Fibroblast of skin of left quadriceps (primary cell): Measurements from ENCODE around the gene SEMA3B.
"Not testable (repeated sequence)": the region's sequence is repeated elsewhere in the genome, so short reads cannot be mapped to it uniquely, and the experiment has no call there.

Source experiments
- DNase-seq, 2 experiments: peaks; one replicate each; pipeline ENCODE4 v3.0.0-alpha.2; 2013; ENCODE audit warnings: low read depth in 2 of 2

The SEMA3B gene

DNA sequence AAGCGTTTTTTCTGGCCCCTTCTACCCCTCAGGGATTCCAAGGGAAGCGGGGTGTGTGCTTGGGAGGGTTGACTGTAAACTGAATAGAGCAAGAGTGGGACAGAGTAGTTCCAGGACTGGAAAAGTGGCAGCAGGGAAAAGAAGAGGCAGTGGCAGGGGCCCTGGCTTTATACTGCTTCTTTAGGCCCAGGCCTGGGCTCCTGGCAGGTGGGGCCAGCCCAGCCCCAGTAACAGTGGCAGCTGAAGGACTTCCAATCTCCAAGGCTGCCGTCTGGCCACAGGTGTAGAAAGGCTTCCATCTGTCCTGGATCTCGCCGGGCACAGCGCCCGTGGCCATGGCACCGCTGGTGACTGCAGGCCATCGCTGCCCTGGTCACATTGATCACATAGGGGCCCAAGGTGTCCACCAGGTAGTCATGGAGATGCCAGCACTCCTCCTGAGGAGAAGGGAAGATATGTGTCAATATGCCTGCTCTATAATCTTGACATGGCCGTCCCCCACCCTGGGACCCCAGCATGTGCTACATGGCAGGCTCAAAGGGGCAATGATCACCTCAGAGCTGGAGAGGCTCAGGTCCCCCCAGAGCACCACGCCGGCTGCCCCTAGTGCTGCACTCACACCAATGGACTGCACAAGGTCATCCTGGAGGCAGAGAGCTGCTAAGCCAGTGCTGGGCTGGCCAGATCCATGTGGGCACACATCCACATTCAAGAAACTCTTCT is 24.3 kb downstream of the SEMA3B start:
- no peak for DNase-seq

DNA sequence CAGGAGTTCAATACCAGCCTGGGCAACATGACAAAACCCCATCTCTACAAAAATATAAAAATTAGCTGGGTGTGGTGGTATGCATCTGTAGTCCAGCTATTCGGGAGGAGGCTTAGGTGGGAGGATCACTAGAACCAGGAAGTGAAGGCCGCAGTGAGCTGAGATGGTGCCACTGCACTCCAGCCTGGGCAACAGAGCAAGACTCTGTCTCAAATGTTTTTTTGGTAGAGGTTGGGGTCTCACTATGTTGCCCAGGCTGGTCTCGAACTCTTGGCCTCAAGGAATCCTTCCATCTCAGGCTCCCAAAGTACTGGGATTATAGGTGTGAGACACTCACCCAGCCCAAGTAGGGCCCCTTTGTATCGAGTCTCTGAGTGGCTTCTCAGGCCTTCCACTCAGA is 25.1 kb downstream of the SEMA3B start:
- no peak for DNase-seq

DNA sequence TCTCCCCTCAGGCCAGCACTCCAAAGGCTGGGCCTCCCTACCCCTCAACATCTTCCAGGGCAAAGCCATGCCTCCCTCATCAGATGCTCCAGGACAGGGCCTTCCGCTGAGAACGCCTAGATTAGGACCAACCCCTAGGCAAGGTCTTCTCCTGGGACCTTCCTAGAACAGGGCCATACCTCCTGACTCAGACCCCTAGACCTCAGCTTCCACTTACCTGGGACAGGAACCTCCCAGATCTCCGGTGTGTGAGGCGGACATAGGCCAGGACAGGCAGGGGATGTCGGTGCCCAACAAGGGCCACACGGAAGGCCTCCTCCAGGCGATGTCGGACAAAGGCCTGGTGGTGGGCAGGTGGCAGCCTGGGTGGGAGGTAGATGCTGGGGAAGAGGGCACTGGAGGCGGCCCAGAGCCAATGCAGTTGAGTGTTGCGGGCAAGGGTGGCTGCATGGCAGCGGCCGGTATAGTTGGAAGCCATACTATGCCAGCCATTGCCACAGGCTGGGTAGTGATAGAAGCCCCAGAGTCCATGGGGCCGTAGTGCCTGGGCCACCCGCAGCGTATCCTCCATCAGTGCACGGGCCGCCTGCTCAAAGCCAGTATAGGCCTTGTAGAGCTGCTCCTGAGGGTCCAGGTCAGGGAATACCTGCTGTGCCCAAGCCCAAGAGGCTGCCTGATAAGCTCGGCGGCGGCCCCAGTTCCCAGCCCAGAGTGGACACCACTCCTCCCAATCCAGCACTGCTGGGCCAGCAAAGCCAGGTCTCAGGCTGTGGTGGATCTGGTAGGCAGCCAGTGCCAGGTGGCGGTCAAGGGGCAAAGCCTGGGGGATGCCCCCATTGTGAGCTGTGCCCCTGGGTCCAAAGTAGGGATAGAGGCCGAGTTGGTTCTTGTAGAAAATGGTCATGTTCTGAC is 25.8 kb downstream of the SEMA3B start:
- no peak for DNase-seq

DNA sequence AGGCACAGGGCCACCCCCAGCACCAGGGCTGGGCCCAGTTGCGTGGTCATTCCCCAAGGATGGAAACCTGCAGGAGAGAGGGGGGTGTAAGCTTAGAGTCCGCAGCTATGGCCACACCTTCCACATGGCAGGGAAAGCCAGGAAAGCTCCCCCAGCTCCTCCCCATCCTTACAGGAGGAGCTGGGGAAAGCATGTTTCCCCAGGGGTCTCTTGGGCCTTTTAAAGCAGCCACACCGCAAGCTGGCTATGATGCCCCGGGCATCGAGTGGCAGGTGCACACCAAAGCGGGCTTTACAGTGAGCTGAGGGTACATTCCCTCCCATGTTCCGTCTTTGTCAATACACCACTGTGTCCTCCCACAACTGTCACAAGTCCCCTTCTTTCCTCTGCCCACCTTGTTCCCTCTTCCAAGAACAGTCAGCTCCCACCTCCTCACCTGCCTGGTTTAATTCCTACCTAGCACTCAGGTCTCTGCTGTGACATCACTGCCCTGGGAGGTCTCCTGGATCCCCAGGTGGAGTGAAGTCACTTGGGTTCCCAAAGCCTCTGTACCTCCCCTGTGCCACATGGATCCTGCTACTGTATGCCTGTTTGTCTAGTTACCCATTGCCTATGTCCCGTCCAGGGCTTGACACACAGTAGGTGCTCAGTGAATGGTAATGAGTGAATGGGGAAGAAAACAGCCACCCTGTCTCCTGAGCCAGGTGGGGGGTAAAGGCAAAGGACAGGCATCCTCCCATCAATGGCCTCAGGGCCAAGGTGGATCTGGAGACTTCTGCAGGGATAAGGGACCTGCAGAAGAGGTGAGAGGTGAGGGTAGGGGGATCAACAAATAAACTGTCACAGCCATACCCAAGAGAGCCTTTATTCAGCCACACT is 26.8 kb downstream of the SEMA3B start:
- no peak for DNase-seq

DNA sequence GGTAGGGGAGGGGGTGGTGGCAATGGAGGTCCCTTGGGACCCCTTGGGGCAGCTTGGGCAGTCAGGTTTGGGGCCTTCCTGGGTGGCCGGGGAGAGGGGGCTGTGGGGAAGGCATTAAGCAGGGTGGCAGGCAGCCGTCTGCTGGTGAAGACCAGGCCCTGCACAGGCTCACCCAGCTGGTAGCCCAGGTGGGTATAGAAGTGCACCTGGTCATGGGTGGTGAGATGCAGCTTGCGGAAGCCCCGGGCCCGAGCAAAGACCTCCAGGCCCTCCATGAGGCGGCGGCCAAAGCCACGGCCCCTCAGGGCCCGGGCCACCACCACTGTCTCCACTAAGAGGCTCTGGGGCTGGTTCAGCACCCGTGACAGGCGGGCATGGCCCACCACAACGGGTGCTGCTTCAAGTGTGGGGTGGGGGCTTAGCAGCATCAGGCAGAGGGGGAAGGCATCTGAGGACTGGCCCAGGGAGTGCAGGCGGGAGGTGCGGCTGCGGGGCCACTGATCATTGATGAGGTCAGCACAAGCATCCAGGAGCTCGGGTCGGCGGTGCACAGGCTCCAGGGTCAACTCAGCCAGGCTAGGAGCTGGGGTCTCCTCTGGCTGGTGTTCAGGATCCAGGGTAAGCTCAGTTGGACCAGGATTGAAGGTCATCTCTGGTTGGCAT is 27.9 kb downstream of the SEMA3B start:
- no peak for DNase-seq

DNA sequence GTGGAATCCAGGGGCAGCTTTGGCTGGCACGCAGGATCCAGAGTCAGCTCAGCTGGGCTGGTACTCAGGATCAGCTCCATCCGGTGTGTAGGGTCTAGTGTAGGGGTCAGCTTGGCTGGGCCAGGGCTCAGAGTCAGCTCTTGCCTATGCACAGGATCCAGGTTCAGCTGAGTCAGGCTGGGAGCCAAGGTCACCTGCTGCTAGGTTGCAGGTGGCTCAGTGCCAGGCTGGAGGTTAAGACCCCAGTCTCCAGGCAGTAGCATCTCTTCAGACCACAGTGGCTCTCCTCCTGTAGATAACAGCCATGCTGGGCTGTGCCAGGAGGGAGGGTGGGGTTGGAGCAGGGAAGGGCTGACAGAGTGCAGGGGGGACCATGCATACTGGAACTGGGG is 28.4 kb downstream of the SEMA3B start:
- DNase-seq = no peak

DNA sequence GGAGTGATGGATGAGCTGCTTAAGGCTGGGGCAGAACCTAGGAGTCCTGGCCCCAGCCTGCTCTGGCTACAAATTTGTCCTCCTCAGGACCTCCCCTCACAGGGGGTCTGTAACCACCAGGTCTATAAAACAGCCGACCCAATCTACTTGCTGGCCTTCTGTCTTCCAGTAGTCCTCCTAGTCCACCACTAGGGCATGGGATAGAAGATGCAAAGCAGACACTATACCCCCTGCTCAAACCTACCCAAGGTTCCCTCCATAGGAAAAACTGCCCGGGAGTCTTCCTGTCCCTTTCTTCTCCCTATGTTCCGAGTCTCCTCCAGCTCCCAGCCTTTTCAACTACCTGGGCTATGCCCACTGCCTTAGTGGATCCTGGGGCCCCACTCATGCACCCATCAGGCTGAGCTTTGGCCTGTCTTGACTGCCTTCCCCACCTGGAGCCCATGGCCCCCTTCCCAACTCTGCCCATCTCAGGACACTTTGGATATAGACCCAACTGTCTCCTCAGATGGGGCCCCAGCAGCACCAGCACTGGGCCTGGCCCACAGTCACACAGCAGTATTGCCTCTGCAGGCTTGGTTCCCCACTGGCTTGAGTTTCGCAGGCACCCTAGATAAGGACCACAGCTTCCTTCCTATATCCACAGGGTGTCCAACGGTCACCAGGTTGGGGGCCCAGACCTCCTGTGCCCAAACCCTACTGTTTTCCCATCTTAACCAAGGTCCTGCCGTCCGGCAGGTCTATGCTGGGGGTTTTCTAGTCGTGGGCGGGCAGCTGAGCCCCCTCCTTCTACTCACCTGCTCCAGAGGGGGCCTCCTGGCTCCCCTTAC is 29.2 kb downstream of the SEMA3B start:
- no peak for DNase-seq

DNA sequence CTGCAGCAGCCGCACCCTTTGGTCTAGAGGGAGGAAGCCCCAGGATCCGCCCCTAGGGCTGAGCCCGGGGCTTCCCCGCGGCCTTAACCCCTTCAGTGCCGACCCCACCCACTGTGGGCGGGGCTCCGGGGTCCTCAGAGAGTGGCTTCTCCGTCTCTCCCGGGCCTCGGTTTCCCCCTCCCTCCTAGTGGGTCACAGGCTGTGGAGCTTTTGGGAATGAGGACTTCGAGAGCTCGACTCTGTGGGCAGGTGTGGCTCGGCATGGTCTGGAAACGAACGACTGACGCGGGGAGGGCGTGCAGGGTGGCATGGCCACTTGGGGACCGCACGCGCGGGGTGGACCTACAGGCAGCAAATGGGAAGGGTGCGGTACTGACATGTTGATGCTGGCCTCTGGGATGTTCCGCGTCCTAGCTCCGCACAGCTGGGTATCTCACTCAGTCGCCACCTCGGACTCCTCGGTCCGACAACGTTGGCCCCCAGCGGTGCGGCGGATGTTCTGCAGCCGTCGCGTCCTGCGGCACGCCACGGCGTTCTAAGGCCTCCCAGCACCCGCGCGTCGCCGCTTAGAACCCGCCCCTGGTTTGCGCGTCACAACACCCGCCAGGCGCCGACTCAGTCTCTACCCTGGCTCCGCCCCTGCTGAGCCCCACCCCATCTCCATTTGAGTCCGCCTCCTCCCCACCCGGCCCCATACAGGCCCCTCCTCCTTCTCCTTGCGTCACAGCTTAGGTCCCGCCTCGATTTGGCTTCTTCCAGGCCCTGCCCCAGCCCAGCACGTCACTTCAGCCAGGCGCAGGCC is 30.1 kb downstream of the SEMA3B start, which contains the start of the genes HYAL3 and NAA80:
Gene HYAL3 (minus strand): TSS at position 570 of the 802 bp plus-strand sequence. CDS start 3,803 bp downstream, outside the sequence.
Gene NAA80 (minus strand): TSS at position 570 of the 802 bp plus-strand sequence. CDS start 1,942 bp downstream, outside the sequence.
- DNase-seq = peak; percentile 98 to 99

DNA sequence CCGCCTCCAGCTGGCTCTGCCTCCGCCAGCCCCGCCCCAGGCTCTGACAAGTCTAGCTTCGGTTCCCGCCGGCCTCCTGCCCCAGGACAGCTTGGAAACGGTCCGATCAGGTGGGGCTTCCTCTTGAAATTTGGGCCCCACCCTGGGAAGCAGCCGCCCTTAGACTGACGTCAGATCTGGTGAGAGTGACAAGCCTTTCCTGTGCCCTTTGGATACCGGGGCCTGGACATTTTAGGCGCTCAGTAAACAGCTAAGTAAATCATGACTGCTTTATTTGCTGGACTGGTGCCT is 30.6 kb downstream of the SEMA3B start:
- DNase-seq = no peak

DNA sequence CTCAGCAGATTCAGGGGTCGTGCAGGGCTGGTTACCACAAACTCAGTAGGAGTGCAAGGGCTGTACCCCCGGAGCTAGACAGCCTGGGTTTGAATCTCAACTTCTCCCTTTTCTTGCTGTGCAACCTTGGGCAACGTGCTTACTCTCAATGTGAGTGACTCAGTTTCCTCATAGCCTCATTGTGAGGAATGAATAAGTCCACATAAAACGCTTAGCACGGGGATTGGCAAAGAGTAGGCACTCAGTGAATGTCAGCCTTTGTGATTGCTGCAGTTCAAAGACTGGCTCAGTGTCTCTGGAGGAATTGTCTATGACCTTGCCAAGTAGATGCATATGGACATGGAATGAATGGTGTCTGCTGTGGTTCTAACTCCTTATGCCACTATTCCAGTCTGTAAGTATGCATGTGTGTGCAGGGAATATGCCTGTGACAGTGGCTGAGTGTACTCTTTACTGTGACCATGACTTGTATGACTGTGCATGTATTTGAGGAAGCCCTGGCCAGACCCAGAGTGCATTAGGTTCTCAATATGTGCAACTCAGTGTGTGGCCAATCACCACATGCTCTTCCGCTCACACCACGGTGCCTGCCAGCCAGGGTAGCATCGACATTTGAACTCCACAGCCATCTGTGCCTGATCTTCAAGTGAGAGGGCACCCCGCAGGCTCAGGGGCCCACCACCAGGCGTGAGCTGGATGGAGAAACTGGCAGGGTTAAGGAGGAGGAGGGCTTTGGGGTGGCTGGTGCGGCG is 31.2 kb downstream of the SEMA3B start:
- peak in 1 of 2 experiments; percentile 6 for DNase-seq

DNA sequence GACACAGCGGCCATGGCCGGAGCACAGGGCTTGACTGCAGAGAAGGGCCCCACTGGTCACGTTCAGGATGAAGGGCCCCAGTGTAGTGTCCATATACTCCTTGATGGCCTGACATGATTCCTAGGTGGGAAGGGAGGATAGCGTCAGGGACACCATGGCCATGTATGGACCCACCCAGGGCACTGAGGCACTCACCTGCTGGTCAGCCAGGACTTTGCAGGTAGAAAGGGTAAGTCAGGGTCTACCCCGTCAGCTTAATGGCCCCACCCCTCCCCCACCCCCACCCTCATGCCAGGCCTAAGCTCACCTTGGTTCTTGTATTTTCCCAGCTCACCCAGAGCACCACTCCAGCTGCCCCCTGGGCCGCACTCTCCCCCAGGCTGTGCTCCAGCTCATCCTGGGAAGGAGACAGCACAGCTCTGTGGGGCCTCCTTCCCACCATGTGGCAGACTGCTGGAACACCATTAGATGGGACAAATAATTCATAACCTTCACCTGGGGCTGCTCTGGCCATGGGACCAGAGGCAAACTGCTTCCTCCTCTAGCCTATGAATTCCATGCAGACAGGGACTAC is 31.8 kb downstream of the SEMA3B start:
- DNase-seq = no peak

DNA sequence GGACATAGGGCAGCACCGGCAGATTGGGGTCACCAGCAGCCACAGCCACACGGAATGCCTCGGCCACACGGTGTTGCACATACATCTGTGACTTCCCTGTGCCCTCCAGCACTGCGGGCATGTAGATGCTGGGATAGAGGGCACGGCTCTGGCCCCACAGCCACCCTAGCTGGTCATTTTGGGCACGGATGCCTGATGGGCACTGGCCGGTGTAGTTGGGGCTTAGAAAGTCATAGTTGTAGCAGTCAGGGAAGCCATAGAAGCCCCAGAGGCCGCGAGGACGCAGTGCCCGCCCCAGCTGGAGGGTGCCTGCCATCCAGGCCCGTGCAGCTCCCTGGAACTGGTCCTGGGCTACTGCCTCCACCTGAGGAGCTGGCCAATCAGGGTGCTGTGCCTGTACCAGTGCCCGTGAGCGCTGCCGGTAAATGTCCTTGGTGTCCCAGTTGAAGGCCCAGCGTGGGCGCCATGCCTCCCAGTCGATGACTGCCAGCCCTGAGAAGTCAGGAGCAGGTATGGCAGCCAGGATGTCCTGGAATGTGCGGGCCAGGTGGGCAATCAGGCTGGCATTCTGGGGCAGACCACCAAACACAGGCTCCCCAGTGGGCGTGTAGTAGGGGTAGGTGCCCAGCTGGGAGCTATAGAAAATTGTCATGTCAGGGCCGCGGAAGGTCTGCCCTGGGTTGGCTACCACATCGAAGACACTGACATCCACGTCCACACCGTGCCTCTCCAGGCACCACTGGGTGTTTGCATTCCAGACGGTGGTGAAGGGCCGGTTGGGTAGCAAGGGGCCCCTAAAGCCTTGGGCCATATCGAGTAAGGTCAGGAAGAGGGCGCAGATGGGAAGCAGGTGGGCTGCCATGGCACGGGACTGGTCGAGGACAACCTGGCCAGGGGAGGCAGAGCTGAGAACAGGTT is 33.4 kb downstream of the SEMA3B start:
- DNase-seq = no peak

DNA sequence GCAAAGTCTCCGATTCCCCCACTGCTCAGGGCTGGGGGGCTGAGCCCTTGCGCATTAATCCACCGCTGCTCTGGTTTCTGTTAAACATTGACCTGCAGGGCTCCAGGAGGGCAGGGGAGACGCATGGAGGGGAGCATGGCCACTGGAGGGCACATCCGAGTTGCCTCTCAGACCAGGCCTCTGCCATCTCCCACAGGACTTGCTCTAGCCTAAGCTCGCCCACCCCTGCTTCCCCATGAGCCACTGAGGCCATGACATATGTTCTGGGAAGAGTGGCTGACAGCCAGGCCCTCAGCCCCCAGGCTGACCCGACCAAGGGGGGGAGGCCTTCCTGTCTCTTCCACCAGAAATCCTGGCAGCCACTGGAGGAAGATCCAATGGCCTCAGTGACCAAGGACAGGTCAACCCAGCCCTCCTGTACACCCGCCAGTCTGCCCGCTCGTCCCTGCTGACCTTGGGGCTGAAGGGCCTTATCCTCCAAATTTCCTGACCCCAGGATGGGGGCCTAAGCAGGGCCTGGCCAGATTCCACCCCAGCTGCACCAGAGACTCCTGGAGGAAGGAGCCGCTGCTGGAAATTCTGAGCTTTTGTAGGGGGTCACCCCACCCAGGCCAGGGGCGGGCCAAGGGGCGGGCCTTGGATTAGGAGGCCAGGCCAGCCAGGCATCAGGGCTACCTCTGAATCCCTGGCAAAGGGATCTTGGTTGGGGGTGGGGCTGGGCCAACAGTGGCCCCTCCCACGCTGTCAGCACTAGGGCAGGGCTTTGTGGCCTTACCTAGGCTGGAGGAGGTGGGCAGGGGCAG is 34.3 kb downstream of the SEMA3B start, which contains the start of gene HYAL1:
Gene HYAL1 (minus strand): TSS at position 562 of the 803 bp plus-strand sequence. CDS start 618 bp downstream, outside the sequence.
- DNase-seq = no peak

DNA sequence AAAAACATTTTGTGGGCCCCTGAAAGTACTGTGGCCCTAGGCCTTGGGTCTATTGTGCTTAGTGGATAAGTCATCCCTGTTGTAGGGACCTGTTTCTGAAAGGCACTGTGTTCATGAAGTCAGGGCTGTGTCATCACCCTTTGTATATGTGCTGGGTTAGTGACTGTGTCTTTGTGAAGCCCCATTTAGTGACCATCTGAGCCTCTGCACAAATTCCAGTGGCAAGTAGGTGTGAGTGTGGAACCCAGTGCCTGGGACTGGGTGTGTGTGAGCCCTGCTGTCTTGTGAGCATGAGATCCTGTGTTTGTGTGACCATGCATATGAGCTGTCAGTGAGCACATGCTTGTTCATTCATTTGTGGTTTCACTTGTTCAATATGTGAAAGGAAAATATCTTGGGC is 35.7 kb downstream of the SEMA3B start:
- DNase-seq = no peak

DNA sequence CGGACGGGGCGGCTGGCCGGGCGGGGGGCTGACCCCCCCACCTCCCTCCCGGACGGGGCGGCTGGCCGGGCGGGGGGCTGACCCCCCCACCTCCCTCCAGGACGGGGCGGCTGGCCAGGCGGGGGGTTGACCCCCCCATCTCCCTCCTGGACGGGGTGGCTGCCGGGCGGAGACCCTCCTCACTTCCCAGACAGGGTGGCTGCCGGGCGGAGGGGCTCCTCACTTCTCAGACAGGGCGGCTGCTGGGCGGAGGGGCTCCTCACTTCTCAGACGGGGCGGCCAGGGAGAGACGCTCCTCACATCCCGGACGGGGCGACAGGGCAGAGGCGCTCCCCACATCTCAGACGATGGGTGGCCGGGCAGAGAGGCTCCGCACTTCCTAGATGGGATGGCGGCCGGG is 43.1 kb downstream of the SEMA3B start:
- DNase-seq = not testable (repeated sequence)

DNA sequence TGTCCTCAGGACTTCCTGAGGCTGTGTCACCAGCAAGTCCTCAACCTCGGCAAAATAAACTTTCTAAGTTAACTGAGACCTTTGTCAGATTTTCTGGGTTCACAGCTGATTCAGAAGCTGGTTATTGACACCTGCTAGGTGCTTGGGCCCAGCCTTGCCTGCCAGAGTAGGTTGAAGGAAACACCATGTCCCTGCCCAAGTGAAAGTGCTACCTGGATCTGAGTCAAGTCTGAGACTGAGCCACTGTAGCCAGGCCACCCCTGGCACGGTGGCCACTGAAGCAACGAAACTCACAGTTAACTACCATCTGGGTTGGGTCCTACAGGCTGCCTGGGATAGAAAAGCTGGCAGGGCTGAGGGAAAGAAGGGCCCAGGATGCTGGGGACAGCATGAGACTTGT is 45.4 kb downstream of the SEMA3B start:
- DNase-seq = no peak

DNA sequence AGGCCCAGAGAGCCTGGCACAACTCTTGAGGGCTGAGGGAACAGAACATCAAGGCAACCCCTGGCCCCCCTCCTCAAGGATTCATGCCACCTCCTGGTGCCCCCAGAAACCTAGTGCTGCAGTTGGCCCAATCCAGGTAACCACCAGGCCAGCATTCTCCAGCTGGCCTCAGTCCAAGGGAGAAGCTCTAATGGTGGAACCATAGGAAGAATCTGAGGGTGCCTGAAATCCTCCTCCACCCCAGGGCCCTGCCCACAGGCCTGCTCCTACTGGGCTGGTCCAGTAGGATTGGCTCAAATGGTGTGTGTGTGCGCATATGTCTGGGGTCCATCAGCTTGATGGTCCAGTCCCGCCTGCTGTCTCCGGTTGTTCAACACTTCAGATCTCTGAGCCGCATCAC is 45.9 kb downstream of the SEMA3B start:
- DNase-seq = no peak
